ENCODE measurements around the gene CTNNBL1. TPM values are rescaled to one million over a fixed set of nuclear protein-coding genes. Genes with fewer than 3 reads are reported as not detected.

Gene CTNNBL1
- total RNA-seq, 1 experiment from 2014 or later: 64.4 TPM

- CTCF ChIA-PET: interaction anchor here (2.5 kb wide), 1 partner anchor 131 kb away, joined by 11 read pairs; no protein-coding TSS in a partner anchor
- H3K27me3 Mint-ChIP-seq (ENCODE audit: low read depth): peaks cover 14% of the 10 kb centered on the region
- peaks cover 5% of the 10 kb centered on the region for H3K4me1 Mint-ChIP-seq
- H3K27ac Mint-ChIP-seq: no peak overlapping the region
- DNase-seq (ENCODE audit: low spot score): no peak
- no peak for ATAC-seq
- H3K9me3 Mint-ChIP-seq: no peaks in the 10 kb centered on the region
- H3K36me3 Mint-ChIP-seq: no peaks in the 10 kb centered on the region
- POLR2A ChIA-PET: no interaction called here
- TF ChIP-seq IRF2 (CRISPR knock-in tag; IDR thresholded peaks at IDR 0.05; ENCODE audit: borderline replicate concordance, low read depth) (no peak), PRRX2 (CRISPR knock-in tag; IDR thresholded peaks at IDR 0.05) (no peak), JUN (CRISPR knock-in tag; IDR thresholded peaks at IDR 0.05) (no peak), FOXK1 (CRISPR knock-in tag; IDR thresholded peaks at IDR 0.05) (no peak), NR2C2 (CRISPR knock-in tag; IDR thresholded peaks at IDR 0.05) (no peak), ZNF281 (CRISPR knock-in tag; IDR thresholded peaks at IDR 0.05) (no peak)
- no peak overlapping the region for H3K4me3 Mint-ChIP-seq
These were observed 2.0 kb downstream of the CTNNBL1 start for GRCh38 chr20:37695684-37696342.

GRCh38 chr20:37697314-37697713 is 3.5 kb downstream of the CTNNBL1 start:
- ATAC-seq (no peak), DNase-seq (ENCODE audit: low spot score) (no peak)
- POLR2A ChIA-PET: no interaction called here
- H3K27me3 Mint-ChIP-seq (ENCODE audit: low read depth): peaks cover 6% of the 10 kb centered on the region
- H3K27ac Mint-ChIP-seq: no peak overlapping the region
- H3K4me1 Mint-ChIP-seq: peaks cover 5% of the 10 kb centered on the region
- no peaks in the 10 kb centered on the region for H3K9me3 Mint-ChIP-seq
- no peaks in the 10 kb centered on the region for H3K36me3 Mint-ChIP-seq
- CTCF ChIA-PET: no interaction called here
- no peak overlapping the region for H3K4me3 Mint-ChIP-seq
- TF ChIP-seq STAT6 (CRISPR knock-in tag; conservative IDR thresholded peaks at IDR 0.05; ENCODE audit: low read depth): no peak
- TF ChIP-seq MYBL2 (CRISPR knock-in tag; IDR thresholded peaks at IDR 0.05): no peak
- TF ChIP-seq USF1 (CRISPR knock-in tag; IDR thresholded peaks at IDR 0.05): no peak
- TF ChIP-seq ZSCAN18 (CRISPR knock-in tag; IDR thresholded peaks at IDR 0.05): no peak
- no peak for TF ChIP-seq ARID4B (CRISPR knock-in tag; IDR thresholded peaks at IDR 0.05; ENCODE audit: borderline replicate concordance)
- no peak for TF ChIP-seq TEAD1 (CRISPR knock-in tag; IDR thresholded peaks at IDR 0.05)
- TF ChIP-seq OVOL2 (CRISPR knock-in tag; IDR thresholded peaks at IDR 0.05; ENCODE audit: borderline replicate concordance): no peak
- TF ChIP-seq GABPB1 (CRISPR knock-in tag; IDR thresholded peaks at IDR 0.05): no peak
- TF ChIP-seq E2F1 (CRISPR knock-in tag; IDR thresholded peaks at IDR 0.05): no peak
- TF ChIP-seq ZNF232 (CRISPR knock-in tag; IDR thresholded peaks at IDR 0.05): no peak
- TF ChIP-seq CREB1 (CRISPR knock-in tag; IDR thresholded peaks at IDR 0.05): no peak
- no peak for TF ChIP-seq ETV6 (CRISPR knock-in tag; IDR thresholded peaks at IDR 0.05)
- TF ChIP-seq USF2 (CRISPR knock-in tag; IDR thresholded peaks at IDR 0.05): no peak
- no peak for TF ChIP-seq CBFB (CRISPR knock-in tag; IDR thresholded peaks at IDR 0.05; ENCODE audit: low read depth)
- TF ChIP-seq ELF4 (CRISPR knock-in tag; IDR thresholded peaks at IDR 0.05; ENCODE audit: low read depth): no peak
